HepG2 (cell line): ENCODE measurements around the gene KIAA1328. TPM values are rescaled to one million over a fixed set of nuclear protein-coding genes. Genes with fewer than 3 reads are reported as not detected.
A peak's percentile ranks its signal among the peaks of the same experiment; 100 is the strongest.

Experiments used
- ETV6 ChIP-seq: sonication (generic); formaldehyde crosslinking; conservative IDR thresholded peaks from 2 replicates; pipeline ENCODE4 v1.4.0; 2020; ENCODE audit warnings: missing genetic modification reagents
- FOXP1 ChIP-seq, 2 experiments: fragments of 450-650 bp in 1 of 2; IDR thresholded peaks; 2 replicates each; pipeline ENCODE4 v1.6.1; 2017 to 2018; ENCODE audit warnings: antibody characterized with exemption in 1 of 2
- MED13 ChIP-seq: sonication (generic); formaldehyde crosslinking; IDR thresholded peaks from 2 replicates; pipeline ENCODE4 v1.5.0; 2020; ENCODE audit warnings: missing genetic modification reagents
- MTF2 ChIP-seq: sonication (generic); formaldehyde crosslinking; IDR thresholded peaks from 2 replicates; pipeline ENCODE4 v1.5.0; 2020; ENCODE audit warnings: missing genetic modification reagents, borderline replicate concordance
- MXI1 ChIP-seq: IDR thresholded peaks from 3 replicates; pipeline ENCODE4 v1.6.1; 2012; ENCODE audit warnings: low read depth, low read length, inconsistent platforms, borderline replicate concordance
- PTBP1 ChIP-seq: fragments of 200-400 bp; formaldehyde crosslinking; IDR thresholded peaks from 2 replicates; pipeline ENCODE4 v1.6.1; 2018; ENCODE audit warnings: low read length, low read depth; ENCODE audit not compliant: poor library complexity, severe bottlenecking
- RAD51 ChIP-seq: fragments of 450-650 bp; IDR thresholded peaks from 2 replicates; pipeline ENCODE4 v1.6.1; 2016; ENCODE audit warnings: borderline replicate concordance
- ZIK1 ChIP-seq: sonication (generic); formaldehyde crosslinking; IDR thresholded peaks from 2 replicates; pipeline ENCODE4 v1.5.0; 2020; ENCODE audit warnings: mild to moderate bottlenecking, low read depth, missing genetic modification reagents, borderline replicate concordance
- ZNF337 ChIP-seq: sonication (generic); formaldehyde crosslinking; IDR thresholded peaks from 2 replicates; pipeline ENCODE4 v1.5.1; 2020; ENCODE audit warnings: missing genetic modification reagents, low read depth, mild to moderate bottlenecking, borderline replicate concordance
- ZNF549 ChIP-seq: sonication (generic); formaldehyde crosslinking; IDR thresholded peaks from 2 replicates; pipeline ENCODE4 v1.5.0; 2020; ENCODE audit warnings: missing genetic modification reagents
- ZNF790 ChIP-seq: sonication (generic); formaldehyde crosslinking; IDR thresholded peaks from 2 replicates; pipeline ENCODE4 v1.8.0; 2022; ENCODE audit warnings: missing genetic modification reagents, mild to moderate bottlenecking, borderline replicate concordance
- ZSCAN31 ChIP-seq: sonication (generic); formaldehyde crosslinking; IDR thresholded peaks from 2 replicates; pipeline ENCODE4 v1.5.0; 2020; ENCODE audit warnings: low read depth, mild to moderate bottlenecking, missing genetic modification reagents
- polyA plus RNA-seq, 8 experiments: library from polyadenylated mRNA; depleted of rRNA in 3 of 8; stranded (reverse) in 7 of 8; unstranded in 1 of 8; fragments of >200 nt; fragmentation: Illumina TruSeq in 4 of 8; extraction: Trizol in 4 of 8; gene quantifications; 2 replicates each; pipeline versions ENCODE4 v1.2.1 to v1.2.3, GENCODE V29; 2011 to 2016; ENCODE audit warnings: low read depth in 4 of 8, missing spikeins in 1 of 8, mixed read lengths in 1 of 8; ENCODE audit not compliant: insufficient read depth in 1 of 8
- total RNA-seq, 5 experiments: library from RNA; depleted of rRNA; stranded (reverse); fragments of >200 nt; fragmentation: Illumina TruSeq; extraction: Trizol; gene quantifications; 2 replicates each; pipeline ENCODE4 v1.2.3, GENCODE V29; 2016; ENCODE audit warnings: low read depth in 1 of 5
- TF ChIP-seq, protein P1 (sequence below): sonication (generic); formaldehyde crosslinking; IDR thresholded peaks from 2 replicates; pipeline ENCODE4 v1.5.0; 2020; ENCODE audit warnings: mild to moderate bottlenecking, missing genetic modification reagents, borderline replicate concordance
- TF ChIP-seq, protein P2 (sequence below): IDR thresholded peaks from 2 replicates; pipeline ENCODE4 v1.6.1; 2018; ENCODE audit warnings: missing genetic modification reagents, mild to moderate bottlenecking, missing compliant biosample characterization
- TF ChIP-seq, protein P3 (sequence below): sonication (generic); formaldehyde crosslinking; IDR thresholded peaks from 2 replicates; pipeline ENCODE4 v1.8.1; 2022; ENCODE audit warnings: low read depth, mild to moderate bottlenecking, missing genetic modification reagents
- TF ChIP-seq, protein P4 (sequence below): sonication (generic); formaldehyde crosslinking; IDR thresholded peaks from 2 replicates; pipeline ENCODE4 v1.4.0; 2020; ENCODE audit warnings: missing genetic modification reagents

The KIAA1328 gene
- total and polyA plus RNA-seq, 2 of the 13 experiments (the other 11 are each of a cell fraction or from before 2014, with no cell fraction given) = 4.1 to 6.0 TPM

DNA sequence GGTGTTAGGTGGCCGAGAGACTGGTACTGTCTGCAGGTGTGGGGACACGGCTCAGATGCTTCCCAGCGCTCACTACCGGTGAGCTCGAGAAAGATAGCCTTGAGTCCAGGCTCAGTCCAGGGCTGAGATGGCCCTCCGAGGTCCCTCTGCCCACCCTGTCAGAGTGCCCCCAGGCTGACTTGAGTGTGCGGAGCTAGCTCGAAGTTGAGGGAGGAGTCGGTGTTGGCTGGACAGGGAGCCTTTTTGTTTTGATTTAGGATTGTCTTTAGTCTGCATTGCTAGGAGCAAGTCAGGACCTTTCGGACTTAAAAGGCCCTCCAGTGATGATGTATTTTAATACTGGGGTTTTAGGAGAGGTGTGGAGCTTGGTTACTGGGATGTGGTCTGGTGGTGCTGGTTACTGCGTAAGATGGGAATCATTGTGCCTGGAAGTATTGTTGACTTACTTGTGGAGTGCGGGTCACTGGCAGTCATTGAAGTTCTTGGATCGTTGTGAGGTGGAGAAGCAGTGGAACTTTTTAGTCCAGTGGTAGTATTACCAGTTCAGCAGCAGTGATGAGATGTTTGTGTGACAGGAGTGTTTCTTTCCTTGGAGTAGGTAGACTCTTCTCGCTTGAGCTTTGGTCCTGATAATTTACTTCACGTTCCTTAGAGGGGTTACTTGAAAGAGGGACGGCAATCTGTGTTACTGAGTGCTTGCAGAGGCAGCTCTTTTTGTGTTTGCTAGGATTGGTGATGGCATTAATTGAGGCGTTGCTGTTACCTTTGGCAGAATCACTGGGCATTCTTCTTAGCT lies 633 bp downstream of the KIAA1328 start (continued):
- TF ChIP-seq, protein P1, sequence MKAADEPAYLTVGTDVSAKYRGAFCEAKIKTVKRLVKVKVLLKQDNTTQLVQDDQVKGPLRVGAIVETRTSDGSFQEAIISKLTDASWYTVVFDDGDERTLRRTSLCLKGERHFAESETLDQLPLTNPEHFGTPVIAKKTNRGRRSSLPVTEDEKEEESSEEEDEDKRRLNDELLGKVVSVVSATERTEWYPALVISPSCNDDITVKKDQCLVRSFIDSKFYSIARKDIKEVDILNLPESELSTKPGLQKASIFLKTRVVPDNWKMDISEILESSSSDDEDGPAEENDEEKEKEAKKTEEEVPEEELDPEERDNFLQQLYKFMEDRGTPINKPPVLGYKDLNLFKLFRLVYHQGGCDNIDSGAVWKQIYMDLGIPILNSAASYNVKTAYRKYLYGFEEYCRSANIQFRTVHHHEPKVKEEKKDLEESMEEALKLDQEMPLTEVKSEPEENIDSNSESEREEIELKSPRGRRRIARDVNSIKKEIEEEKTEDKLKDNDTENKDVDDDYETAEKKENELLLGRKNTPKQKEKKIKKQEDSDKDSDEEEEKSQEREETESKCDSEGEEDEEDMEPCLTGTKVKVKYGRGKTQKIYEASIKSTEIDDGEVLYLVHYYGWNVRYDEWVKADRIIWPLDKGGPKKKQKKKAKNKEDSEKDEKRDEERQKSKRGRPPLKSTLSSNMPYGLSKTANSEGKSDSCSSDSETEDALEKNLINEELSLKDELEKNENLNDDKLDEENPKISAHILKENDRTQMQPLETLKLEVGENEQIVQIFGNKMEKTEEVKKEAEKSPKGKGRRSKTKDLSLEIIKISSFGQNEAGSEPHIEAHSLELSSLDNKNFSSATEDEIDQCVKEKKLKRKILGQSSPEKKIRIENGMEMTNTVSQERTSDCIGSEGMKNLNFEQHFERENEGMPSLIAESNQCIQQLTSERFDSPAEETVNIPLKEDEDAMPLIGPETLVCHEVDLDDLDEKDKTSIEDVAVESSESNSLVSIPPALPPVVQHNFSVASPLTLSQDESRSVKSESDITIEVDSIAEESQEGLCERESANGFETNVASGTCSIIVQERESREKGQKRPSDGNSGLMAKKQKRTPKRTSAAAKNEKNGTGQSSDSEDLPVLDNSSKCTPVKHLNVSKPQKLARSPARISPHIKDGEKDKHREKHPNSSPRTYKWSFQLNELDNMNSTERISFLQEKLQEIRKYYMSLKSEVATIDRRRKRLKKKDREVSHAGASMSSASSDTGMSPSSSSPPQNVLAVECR (CRISPR knock-in tag) = peak; percentile 2; the same call in 1 of the 2 replicates
- TF ChIP-seq FOXP1 (IDR thresholded peaks at IDR 0.05) (no peak), FOXP1 (CRISPR knock-in tag; IDR thresholded peaks at IDR 0.05) (no peak), ZIK1 (0 out of 2 replicates have a peak, but pooled peaks have one; percentile 12), MXI1 (no peak), RAD51 (no peak), ZNF790 (CRISPR knock-in tag) (no peak), ETV6 (CRISPR knock-in tag) (0 out of 2 replicates have a peak, but pooled peaks have one; percentile 3), ZNF337 (CRISPR knock-in tag) (no peak), ZNF549 (CRISPR knock-in tag) (no peak), MTF2 (CRISPR knock-in tag) (0 out of 2 replicates have a peak, but pooled peaks have one; percentile 12), ZSCAN31 (CRISPR knock-in tag) (peak; percentile 17; the same call in 1 of the 2 replicates), MED13 (CRISPR knock-in tag) (0 out of 2 replicates have a peak, but pooled peaks have one; percentile 24), PTBP1 (no peak)
- TF ChIP-seq, protein P2, sequence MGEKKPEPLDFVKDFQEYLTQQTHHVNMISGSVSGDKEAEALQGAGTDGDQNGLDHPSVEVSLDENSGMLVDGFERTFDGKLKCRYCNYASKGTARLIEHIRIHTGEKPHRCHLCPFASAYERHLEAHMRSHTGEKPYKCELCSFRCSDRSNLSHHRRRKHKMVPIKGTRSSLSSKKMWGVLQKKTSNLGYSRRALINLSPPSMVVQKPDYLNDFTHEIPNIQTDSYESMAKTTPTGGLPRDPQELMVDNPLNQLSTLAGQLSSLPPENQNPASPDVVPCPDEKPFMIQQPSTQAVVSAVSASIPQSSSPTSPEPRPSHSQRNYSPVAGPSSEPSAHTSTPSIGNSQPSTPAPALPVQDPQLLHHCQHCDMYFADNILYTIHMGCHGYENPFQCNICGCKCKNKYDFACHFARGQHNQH (CRISPR knock-in tag) = no peak
- TF ChIP-seq, protein P3, sequence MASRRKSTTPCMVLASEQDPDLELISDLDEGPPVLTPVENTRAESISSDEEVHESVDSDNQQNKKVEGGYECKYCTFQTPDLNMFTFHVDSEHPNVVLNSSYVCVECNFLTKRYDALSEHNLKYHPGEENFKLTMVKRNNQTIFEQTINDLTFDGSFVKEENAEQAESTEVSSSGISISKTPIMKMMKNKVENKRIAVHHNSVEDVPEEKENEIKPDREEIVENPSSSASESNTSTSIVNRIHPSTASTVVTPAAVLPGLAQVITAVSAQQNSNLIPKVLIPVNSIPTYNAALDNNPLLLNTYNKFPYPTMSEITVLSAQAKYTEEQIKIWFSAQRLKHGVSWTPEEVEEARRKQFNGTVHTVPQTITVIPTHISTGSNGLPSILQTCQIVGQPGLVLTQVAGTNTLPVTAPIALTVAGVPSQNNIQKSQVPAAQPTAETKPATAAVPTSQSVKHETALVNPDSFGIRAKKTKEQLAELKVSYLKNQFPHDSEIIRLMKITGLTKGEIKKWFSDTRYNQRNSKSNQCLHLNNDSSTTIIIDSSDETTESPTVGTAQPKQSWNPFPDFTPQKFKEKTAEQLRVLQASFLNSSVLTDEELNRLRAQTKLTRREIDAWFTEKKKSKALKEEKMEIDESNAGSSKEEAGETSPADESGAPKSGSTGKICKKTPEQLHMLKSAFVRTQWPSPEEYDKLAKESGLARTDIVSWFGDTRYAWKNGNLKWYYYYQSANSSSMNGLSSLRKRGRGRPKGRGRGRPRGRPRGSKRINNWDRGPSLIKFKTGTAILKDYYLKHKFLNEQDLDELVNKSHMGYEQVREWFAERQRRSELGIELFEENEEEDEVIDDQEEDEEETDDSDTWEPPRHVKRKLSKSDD (CRISPR knock-in tag) = no peak
- TF ChIP-seq, protein P4, sequence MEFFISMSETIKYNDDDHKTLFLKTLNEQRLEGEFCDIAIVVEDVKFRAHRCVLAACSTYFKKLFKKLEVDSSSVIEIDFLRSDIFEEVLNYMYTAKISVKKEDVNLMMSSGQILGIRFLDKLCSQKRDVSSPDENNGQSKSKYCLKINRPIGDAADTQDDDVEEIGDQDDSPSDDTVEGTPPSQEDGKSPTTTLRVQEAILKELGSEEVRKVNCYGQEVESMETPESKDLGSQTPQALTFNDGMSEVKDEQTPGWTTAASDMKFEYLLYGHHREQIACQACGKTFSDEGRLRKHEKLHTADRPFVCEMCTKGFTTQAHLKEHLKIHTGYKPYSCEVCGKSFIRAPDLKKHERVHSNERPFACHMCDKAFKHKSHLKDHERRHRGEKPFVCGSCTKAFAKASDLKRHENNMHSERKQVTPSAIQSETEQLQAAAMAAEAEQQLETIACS (CRISPR knock-in tag) = 0 out of 2 replicates have a peak, but pooled peaks have one; percentile 25
